PFSK-1 (cell line): ENCODE results near the gene PCGF2.

Source experiments
- FOXP2 ChIP-seq: optimal IDR thresholded peaks from 2 replicates; pipeline ENCODE3; 2011; ENCODE audit warnings: borderline replicate concordance, control low read depth, inconsistent platforms; ENCODE audit not compliant: insufficient read depth; ENCODE audit errors: extremely low read length, extremely low read depth
- POLR2AphosphoS5 ChIP-seq: IDR thresholded peaks from 2 replicates; pipeline ENCODE4 v1.6.1; 2012; ENCODE audit warnings: low read depth, mild to moderate bottlenecking, control low read depth, low read length, moderate library complexity
- REST ChIP-seq, 2 experiments: IDR thresholded peaks; 2 replicates each; pipeline versions ENCODE4 v1.6.1 to v1.8.0; 2011 to 2012; ENCODE audit warnings: low read depth in 2 of 2, low read length in 2 of 2, control low read depth in 1 of 2, inconsistent platforms in 1 of 2, mild to moderate bottlenecking in 1 of 2, moderate library complexity in 1 of 2; ENCODE audit not compliant: insufficient read depth in 1 of 2
- SIN3A ChIP-seq: IDR thresholded peaks from 2 replicates; pipeline ENCODE4 v1.6.1; 2012; ENCODE audit warnings: mild to moderate bottlenecking, low read length, moderate library complexity, borderline replicate concordance; ENCODE audit not compliant: insufficient read depth
- TAF1 ChIP-seq: IDR thresholded peaks from 2 replicates; pipeline ENCODE4 v1.6.1; 2012; ENCODE audit warnings: low read length, control low read depth, borderline replicate concordance; ENCODE audit not compliant: insufficient read depth

The PCGF2 gene

GRCh38 chr17:38779965-38780752 is 32.0 kb upstream of the PCGF2 start:
- TF ChIP-seq FOXP2 (no peak), REST (IDR thresholded peaks at IDR 0.05; ENCODE audit: insufficient read depth in 1 of 2, low read depth in 2 of 2, low read length in 2 of 2) (no peak), SIN3A (no peak)

- TF ChIP-seq FOXP2 (no peak), REST (IDR thresholded peaks at IDR 0.05; ENCODE audit: insufficient read depth in 1 of 2, low read depth in 2 of 2, low read length in 2 of 2) (no peak), POLR2AphosphoS5 (no peak), SIN3A (no peak), TAF1 (no peak)
Measured at GRCh38 chr17:38777641-38778250, 29.6 kb upstream of the PCGF2 start.

GRCh38 chr17:38773258-38773657 is 25.1 kb upstream of the PCGF2 start:
- TF ChIP-seq POLR2AphosphoS5 = no peak
- TF ChIP-seq TAF1 = no peak
- TF ChIP-seq REST (IDR thresholded peaks at IDR 0.05; ENCODE audit: insufficient read depth in 1 of 2, low read depth in 2 of 2, low read length in 2 of 2) = no peak
- no peak for TF ChIP-seq SIN3A
- no peak for TF ChIP-seq FOXP2

GRCh38 chr17:38768417-38768816 is 20.3 kb upstream of the PCGF2 start:
- TF ChIP-seq FOXP2 (no peak), TAF1 (no peak), REST (IDR thresholded peaks at IDR 0.05; ENCODE audit: insufficient read depth in 1 of 2, low read depth in 2 of 2, low read length in 2 of 2) (no peak), SIN3A (no peak), POLR2AphosphoS5 (no peak)
